RWPE2 (cell line): Measurements from ENCODE around the gene SMIM31.

Experiments used
- ATAC-seq: fragments of 200-7000 bp; cut with Tn5 transposase; 3 replicates; pipeline ENCODE4 v1.9.1; 2021; ENCODE audit warnings: low read depth
- DNase-seq: peaks from one replicate; pipeline ENCODE4 v3.0.0-alpha.2; 2020; ENCODE audit warnings: low spot score
- H3K27ac ChIP-seq: fragments of 450-650 bp; 2 replicates; pipeline ENCODE4 v1.5.1; 2017; ENCODE audit warnings: mild to moderate bottlenecking; ENCODE audit not compliant: poor library complexity, severe bottlenecking
- H3K27me3 ChIP-seq: fragments of 250-450 bp; sonication (Bioruptor Pico); 2 replicates; pipeline ENCODE4 v1.5.1; 2021; ENCODE audit warnings: mild to moderate bottlenecking, moderate library complexity; ENCODE audit not compliant: insufficient read depth, poor library complexity, severe bottlenecking
- H3K36me3 ChIP-seq: fragments of 250-450 bp; sonication (Bioruptor Pico); 2 replicates; pipeline ENCODE4 v1.5.1; 2020; ENCODE audit warnings: low read depth, mild to moderate bottlenecking, moderate library complexity
- H3K4me1 ChIP-seq: fragments of 250-450 bp; sonication (Bioruptor Pico); 2 replicates; pipeline ENCODE4 v1.5.1; 2021; ENCODE audit warnings: mild to moderate bottlenecking, moderate library complexity; ENCODE audit not compliant: insufficient read depth, poor library complexity, severe bottlenecking
- H3K4me3 ChIP-seq: fragments of 250-450 bp; sonication (Bioruptor Pico); 2 replicates; pipeline ENCODE4 v1.5.1; 2021; ENCODE audit warnings: mild to moderate bottlenecking, moderate library complexity; ENCODE audit not compliant: severe bottlenecking
- H3K9me3 ChIP-seq: fragments of 250-450 bp; sonication (Bioruptor Pico); 2 replicates; pipeline ENCODE4 v1.5.1; 2021; ENCODE audit warnings: mild to moderate bottlenecking, moderate library complexity; ENCODE audit not compliant: severe bottlenecking
- TF ChIP-seq, protein P1 (sequence below): fragments of 450-650 bp; IDR thresholded peaks from one replicate; pipeline ENCODE4 v1.5.1; 2017; ENCODE audit warnings: mild to moderate bottlenecking, moderate library complexity; ENCODE audit not compliant: poor library complexity, severe bottlenecking

The SMIM31 gene

DNA sequence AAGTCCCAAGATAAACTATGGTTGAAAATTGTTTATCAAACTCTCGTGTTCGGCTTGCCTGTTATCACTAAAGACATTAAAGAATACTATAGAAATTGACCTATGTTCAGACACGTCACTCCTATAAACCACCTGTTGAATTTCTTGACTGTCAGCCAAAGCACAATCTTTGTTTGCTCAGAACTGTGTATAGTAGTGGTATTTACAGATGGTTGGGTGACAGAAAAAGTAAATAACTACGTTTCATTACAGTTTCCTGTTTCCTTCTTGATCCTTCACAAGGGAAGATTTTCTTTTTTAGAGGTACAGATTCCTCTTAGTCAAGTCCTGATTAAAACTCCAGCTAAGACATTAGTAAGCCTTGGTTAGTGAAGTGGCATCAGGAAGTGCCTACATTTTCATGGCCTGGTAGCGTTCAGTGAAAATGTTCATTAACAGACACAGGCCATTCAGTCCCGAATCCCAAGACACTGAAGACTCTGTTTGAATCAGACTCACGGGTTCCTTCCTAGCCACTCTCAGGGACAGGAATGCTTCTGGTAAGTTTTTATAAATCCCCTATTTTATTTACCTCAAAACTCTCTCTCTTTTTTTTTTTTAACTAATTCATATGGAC is at the start of gene SMIM31:
SMIM31 (plus strand) TSS at position 259 of the 616 bp plus-strand sequence. CDS start 16,313 bp downstream, outside the sequence.
- TF ChIP-seq, protein P1, sequence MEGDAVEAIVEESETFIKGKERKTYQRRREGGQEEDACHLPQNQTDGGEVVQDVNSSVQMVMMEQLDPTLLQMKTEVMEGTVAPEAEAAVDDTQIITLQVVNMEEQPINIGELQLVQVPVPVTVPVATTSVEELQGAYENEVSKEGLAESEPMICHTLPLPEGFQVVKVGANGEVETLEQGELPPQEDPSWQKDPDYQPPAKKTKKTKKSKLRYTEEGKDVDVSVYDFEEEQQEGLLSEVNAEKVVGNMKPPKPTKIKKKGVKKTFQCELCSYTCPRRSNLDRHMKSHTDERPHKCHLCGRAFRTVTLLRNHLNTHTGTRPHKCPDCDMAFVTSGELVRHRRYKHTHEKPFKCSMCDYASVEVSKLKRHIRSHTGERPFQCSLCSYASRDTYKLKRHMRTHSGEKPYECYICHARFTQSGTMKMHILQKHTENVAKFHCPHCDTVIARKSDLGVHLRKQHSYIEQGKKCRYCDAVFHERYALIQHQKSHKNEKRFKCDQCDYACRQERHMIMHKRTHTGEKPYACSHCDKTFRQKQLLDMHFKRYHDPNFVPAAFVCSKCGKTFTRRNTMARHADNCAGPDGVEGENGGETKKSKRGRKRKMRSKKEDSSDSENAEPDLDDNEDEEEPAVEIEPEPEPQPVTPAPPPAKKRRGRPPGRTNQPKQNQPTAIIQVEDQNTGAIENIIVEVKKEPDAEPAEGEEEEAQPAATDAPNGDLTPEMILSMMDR: no peak
- DNase-seq (no peak), ATAC-seq (0 out of 3 replicates have a peak, but pooled peaks have one; percentile 21)
- H3K4me1 ChIP-seq: no peaks in the 10 kb centered on the region
- H3K9me3 ChIP-seq: no peaks in the 10 kb centered on the region
- H3K27ac ChIP-seq: no peak within 1 kb of the TSS
- no peak within 1 kb of the TSS for H3K4me3 ChIP-seq
- no peaks in the 10 kb centered on the region for H3K27me3 ChIP-seq
- no peaks in the 10 kb centered on the region for H3K36me3 ChIP-seq

DNA sequence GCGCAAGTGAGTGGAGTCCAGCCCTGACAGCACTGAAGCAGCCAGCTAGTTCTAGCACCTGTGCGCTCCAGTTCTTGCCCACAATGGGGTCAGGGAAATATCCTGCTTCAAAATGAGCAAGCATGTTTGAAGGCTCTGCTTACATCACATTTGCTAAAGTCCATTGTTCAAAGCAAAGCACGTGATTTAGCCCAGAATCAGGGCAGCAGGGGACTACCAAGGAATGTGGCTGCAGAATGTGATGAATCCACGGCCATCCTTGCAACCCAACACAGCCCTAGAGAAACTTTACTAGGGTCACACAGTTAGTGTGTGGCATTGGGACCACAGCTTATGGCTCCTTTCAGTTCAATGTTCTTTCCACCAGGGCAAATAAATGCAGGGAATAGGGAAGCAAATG is 47.3 kb upstream of the SMIM31 start:
- Histone ChIP-seq H3K36me3 (no peaks in the 10 kb centered on the region), H3K4me1 (no peaks in the 10 kb centered on the region), H3K27me3 (no peaks in the 10 kb centered on the region), H3K4me3 (no peak overlapping the region), H3K9me3 (no peaks in the 10 kb centered on the region), H3K27ac (no peak overlapping the region)
- ATAC-seq (no peak), DNase-seq (no peak)
- TF ChIP-seq, protein P1: no peak

DNA sequence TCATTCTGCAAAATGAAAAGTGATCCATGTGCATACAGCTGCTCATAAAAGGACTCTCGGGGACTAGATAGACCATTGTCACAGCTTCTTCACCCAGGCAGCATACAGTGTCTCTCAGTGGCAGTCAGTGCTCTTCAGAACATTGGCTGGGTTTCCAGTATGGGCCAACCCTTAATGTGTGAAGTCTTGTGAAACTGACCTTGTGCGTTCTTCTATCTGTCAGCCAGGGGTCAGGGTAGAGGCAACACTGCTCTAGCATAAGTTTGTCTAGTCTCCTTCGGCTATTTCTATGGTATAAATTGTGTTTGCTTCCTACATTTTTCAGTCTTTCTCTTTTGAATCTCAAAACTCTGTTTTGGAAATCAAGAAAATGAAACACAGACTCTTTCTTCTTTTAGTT is 37.0 kb upstream of the SMIM31 start:
- Histone ChIP-seq H3K36me3 (no peaks in the 10 kb centered on the region), H3K27ac (no peak overlapping the region), H3K9me3 (no peaks in the 10 kb centered on the region), H3K4me1 (no peaks in the 10 kb centered on the region), H3K27me3 (no peaks in the 10 kb centered on the region), H3K4me3 (no peak overlapping the region)
- no peak for ATAC-seq
- TF ChIP-seq, protein P1: peak; percentile 10
- DNase-seq: no peak

DNA sequence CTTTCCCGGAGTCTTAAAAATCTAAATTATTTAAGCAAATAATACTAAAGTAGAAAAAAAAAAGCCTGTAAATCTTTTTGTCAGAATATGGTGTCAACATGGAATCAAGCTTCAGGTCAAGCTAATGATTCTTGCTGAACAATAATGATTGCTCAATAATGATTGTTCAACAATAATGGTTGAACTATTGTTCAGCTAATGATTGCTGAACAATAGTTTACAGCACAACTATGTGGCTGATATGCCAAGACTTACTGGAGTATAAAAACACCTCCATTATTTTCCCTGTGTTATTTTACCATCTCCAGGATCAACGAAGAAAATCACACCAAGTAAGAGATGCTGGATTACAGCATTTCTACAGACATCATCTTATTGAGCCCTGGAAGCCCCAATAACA is 35.1 kb upstream of the SMIM31 start:
- H3K9me3 ChIP-seq: no peaks in the 10 kb centered on the region
- ATAC-seq (no peak), DNase-seq (no peak)
- H3K36me3 ChIP-seq: no peaks in the 10 kb centered on the region
- H3K27me3 ChIP-seq: no peaks in the 10 kb centered on the region
- no peaks in the 10 kb centered on the region for H3K4me1 ChIP-seq
- H3K27ac ChIP-seq: no peak overlapping the region
- no peak overlapping the region for H3K4me3 ChIP-seq
- TF ChIP-seq, protein P1: no peak

DNA sequence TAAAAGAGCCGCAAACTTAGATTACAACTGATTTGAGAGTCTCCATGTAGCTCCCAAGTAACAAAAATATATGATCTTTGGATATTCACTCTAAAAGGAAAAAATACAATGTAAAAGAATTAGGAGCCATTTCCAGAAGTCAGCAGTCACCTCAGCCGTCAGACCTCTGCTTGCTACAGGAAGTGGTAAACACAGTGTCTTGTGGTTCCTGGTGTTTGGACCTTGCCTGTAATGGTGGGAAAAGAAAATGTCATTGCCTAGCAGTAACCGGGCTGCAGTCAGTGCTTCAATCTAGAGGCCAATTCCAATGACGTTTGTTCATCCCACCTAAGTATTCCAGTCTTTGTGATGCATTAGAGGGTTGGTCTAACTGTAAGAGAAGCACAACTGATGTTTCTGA is 28.9 kb upstream of the SMIM31 start:
- no peak for ATAC-seq
- DNase-seq: no peak

More for the DNA sequence above, 28.9 kb upstream of the SMIM31 start:
- TF ChIP-seq, protein P1: no peak
- Histone ChIP-seq H3K27ac (no peak overlapping the region), H3K4me1 (no peaks in the 10 kb centered on the region), H3K4me3 (no peak overlapping the region), H3K9me3 (no peaks in the 10 kb centered on the region), H3K27me3 (no peaks in the 10 kb centered on the region), H3K36me3 (no peaks in the 10 kb centered on the region)
